K562 (cell line): ENCODE results near the gene UBL7. TPM values are rescaled to one million over a fixed set of nuclear protein-coding genes. Genes with fewer than 3 reads are reported as not detected.

Source experiments
- ATAC-seq: fragments of 200-7000 bp; cut with Tn5 transposase; 3 replicates; pipeline ENCODE4 v1.9.1; 2020; ENCODE audit warnings: moderate library complexity
- BruUV-seq: library from RNA; stranded (reverse); fragments of 400-500 nt; replicated peaks from 2 replicates; lab custom pipeline; 2021; lab: Mats Ljungman, UMichigan
- CTCF ChIA-PET: fragments of 300-600 bp; formaldehyde crosslinking; extraction: SDS; loops from one replicate; lab custom pipeline; 2021; ENCODE audit warnings: low intra/inter-chr PET ratio; lab: Yijun Ruan, JAX
- POLR2A ChIA-PET: fragments of 300-600, 350-650 bp; sonication (Branson Sonifier 250); formaldehyde crosslinking; extraction: SDS; loops from one replicate; lab custom pipeline; 2021; ENCODE audit warnings: antibody characterized with exemption, inconsistent platforms; lab: Yijun Ruan, JAX
- DNase-seq, 4 experiments: peaks; one replicate each; pipeline versions ENCODE4 v3.0.0 to v3.0.0-alpha.2; 2011 to 2018; ENCODE audit warnings: low spot score in 3 of 4, mixed read lengths in 3 of 4; ENCODE audit errors: extremely low read depth in 1 of 4
- FAIRE-seq: peaks from 2 replicates; lab custom pipeline; 2011; peaks lifted over from hg19 to GRCh38; lab: Jason Lieb, UNC
- H2AFZ ChIP-seq: 2 replicates; pipeline ENCODE4 v1.6.0; 2011; ENCODE audit warnings: low read depth, low read length, control low read depth, inconsistent platforms
- H3K27ac ChIP-seq: fragments of 200-600 bp; 3 replicates; pipeline ENCODE4 v1.8.0; 2011; ENCODE audit warnings: low read depth, mild to moderate bottlenecking, control low read depth, inconsistent platforms, low read length, moderate library complexity, mixed read lengths; ENCODE audit errors: extremely low read depth
- H3K27me3 ChIP-seq, 2 experiments: fragments of 300-600 bp in 1 of 2; 2 replicates in 1 of 2; 3 replicates in 1 of 2; pipeline versions ENCODE4 v1.6.0 to v1.8.0; 2011; ENCODE audit warnings: inconsistent platforms in 2 of 2, low read length in 2 of 2, mild to moderate bottlenecking in 1 of 2, mixed read lengths in 1 of 2, moderate library complexity in 1 of 2; ENCODE audit not compliant: control insufficient read depth in 2 of 2, insufficient read depth in 2 of 2
- H3K36me3 ChIP-seq: fragments of 300-600 bp; 3 replicates; pipeline ENCODE4 v1.8.0; 2011; ENCODE audit warnings: mild to moderate bottlenecking, low read length, inconsistent platforms; ENCODE audit not compliant: control insufficient read depth, insufficient read depth
- H3K4me1 ChIP-seq, 2 experiments: fragments of 200-600 bp in 1 of 2; replicated peaks in 1 of 2; 2 replicates in 1 of 2; 3 replicates in 1 of 2; pipeline versions ENCODE4 v1.5.1 to v1.8.0; 2011; ENCODE audit warnings: inconsistent platforms in 2 of 2, low read length in 2 of 2, mild to moderate bottlenecking in 1 of 2, mixed read lengths in 1 of 2, moderate library complexity in 1 of 2; ENCODE audit not compliant: control insufficient read depth in 2 of 2, insufficient read depth in 2 of 2
- H3K4me2 ChIP-seq: 2 replicates; pipeline ENCODE4 v1.6.1; 2011; ENCODE audit warnings: low read length, control low read depth, inconsistent platforms, mixed read lengths; ENCODE audit not compliant: insufficient read depth
- H3K4me3 ChIP-seq: fragments of 200-600 bp; sonication (generic), shearing (Covaris generic); 2 replicates; pipeline ENCODE4 v1.5.1; 2016; ENCODE audit warnings: control low read depth, inconsistent platforms
- H3K79me2 ChIP-seq: fragments of 200-600 bp; 3 replicates; pipeline ENCODE4 v1.8.0; 2011; ENCODE audit warnings: low read length, inconsistent platforms; ENCODE audit not compliant: control insufficient read depth, insufficient read depth
- H3K9ac ChIP-seq, 2 experiments: 2 replicates each; pipeline versions ENCODE4 v1.6.0 to v1.6.1; 2011; ENCODE audit warnings: low read depth in 2 of 2, low read length in 2 of 2, control low read depth in 1 of 2, inconsistent platforms in 1 of 2, mild to moderate bottlenecking in 1 of 2, mixed read lengths in 1 of 2; ENCODE audit not compliant: insufficient read depth in 1 of 2
- H3K9me1 ChIP-seq: one replicate; pipeline ENCODE4 v1.6.0; 2011; ENCODE audit warnings: inconsistent platforms, mild to moderate bottlenecking, low read length, moderate library complexity; ENCODE audit not compliant: control insufficient read depth, insufficient read depth
- H3K9me3 ChIP-seq: replicated peaks from 2 replicates; pipeline ENCODE4 v1.5.1; 2011; ENCODE audit warnings: low read depth, low read length, inconsistent platforms; ENCODE audit not compliant: control insufficient read depth, insufficient read depth
- H4K20me1 ChIP-seq: replicated peaks from 2 replicates; pipeline ENCODE4 v1.6.1; 2011; ENCODE audit warnings: low read length, inconsistent platforms, mixed read lengths; ENCODE audit not compliant: control insufficient read depth, insufficient read depth
- HNRNPH1 ChIP-seq: fragments of 200-400 bp; formaldehyde crosslinking; optimal IDR thresholded peaks from 2 replicates; pipeline ENCODE3; 2017; ENCODE audit warnings: low read depth, mild to moderate bottlenecking, low read length, moderate library complexity
- PCBP1 ChIP-seq: fragments of 200-400 bp; formaldehyde crosslinking; IDR thresholded peaks from 2 replicates; pipeline ENCODE4 v1.6.1; 2018; ENCODE audit warnings: mild to moderate bottlenecking, low read depth, low read length; ENCODE audit not compliant: poor library complexity, severe bottlenecking
- POLR2AphosphoS2 ChIP-seq: IDR thresholded peaks from 2 replicates; pipeline ENCODE4 v1.6.1; 2012; ENCODE audit warnings: low read length, improper control_type of control experiment
- POLR2B ChIP-seq: fragments of 450-650 bp; IDR thresholded peaks from 2 replicates; pipeline ENCODE4 v1.6.1; 2018; ENCODE audit warnings: low read depth; ENCODE audit not compliant: partially characterized antibody
- POLR2G ChIP-seq: fragments of 200-400 bp; formaldehyde crosslinking; IDR thresholded peaks from 2 replicates; pipeline ENCODE4 v1.6.1; 2017; ENCODE audit warnings: low read depth, mild to moderate bottlenecking, antibody characterized with exemption, low read length, moderate library complexity
- STAT5A ChIP-seq: IDR thresholded peaks from 2 replicates; pipeline ENCODE4 v1.6.1; 2012; ENCODE audit warnings: low read length, inconsistent platforms, borderline replicate concordance
- SUPT5H ChIP-seq: fragments of 450-650 bp; IDR thresholded peaks from 2 replicates; pipeline ENCODE4 v1.6.1; 2016
- ZNF263 ChIP-seq: sonication (generic); formaldehyde crosslinking; IDR thresholded peaks from 2 replicates; pipeline ENCODE4 v1.8.0; 2022; ENCODE audit warnings: mild to moderate bottlenecking, missing genetic modification reagents, borderline replicate concordance
- WGBS: fragments of 100-300 bp; shearing (Covaris generic); methylation state at CpG from one replicate; pipeline ENCODE4 v1.1.6; 2016; ENCODE audit warnings: low coverage, mixed read lengths; ENCODE audit not compliant: insufficient coverage; ENCODE audit errors: missing lambda C conversion rate; 5-methylcytosine and 5-hydroxymethylcytosine counted together
- in situ Hi-C: fragments of 300-500 bp; cut with MboI; formaldehyde crosslinking; loops from 4 replicates; pipeline ENCODE4 v1.15.0; 2018; ENCODE audit warnings: inconsistent platforms, mixed read lengths
- intact Hi-C: fragments of 100-400 bp; cut with micrococcal nuclease; formaldehyde crosslinking; loops from 2 replicates; pipeline ENCODE4 v1.14.2; 2022
- polyA plus RNA-seq, 8 experiments: library from polyadenylated mRNA; depleted of rRNA in 4 of 8; stranded (reverse) in 5 of 8; unstranded in 3 of 8; fragments of >200 nt; fragmentation: Nextera tagmentation in 2 of 8; fragmentation: Illumina TruSeq in 1 of 8; extraction: Ambion mirVana in 2 of 8; extraction: Trizol in 1 of 8; gene quantifications; 2 replicates each; pipeline versions ENCODE4 v1.2.1 to v1.2.3, GENCODE V29; 2011 to 2014; ENCODE audit warnings: inconsistent platforms in 1 of 8, missing spikeins in 1 of 8
- total RNA-seq, 7 experiments: library from RNA; depleted of rRNA in 6 of 7; stranded (reverse); fragments of >200 nt in 6 of 7; fragmentation: Illumina TruSeq in 2 of 7; extraction: Trizol in 2 of 7; gene quantifications; 2 replicates each; pipeline versions ENCODE4 v1.2.1 to v1.2.3, GENCODE V29; 2011 to 2021; ENCODE audit warnings: low replicate concordance in 1 of 7

The UBL7 gene
- total and polyA plus RNA-seq, 9 of the 15 experiments (the other 6 are each of a cell fraction or from before 2014, with no cell fraction given): 19.2 to 63.4 (median 44.9) TPM

DNA sequence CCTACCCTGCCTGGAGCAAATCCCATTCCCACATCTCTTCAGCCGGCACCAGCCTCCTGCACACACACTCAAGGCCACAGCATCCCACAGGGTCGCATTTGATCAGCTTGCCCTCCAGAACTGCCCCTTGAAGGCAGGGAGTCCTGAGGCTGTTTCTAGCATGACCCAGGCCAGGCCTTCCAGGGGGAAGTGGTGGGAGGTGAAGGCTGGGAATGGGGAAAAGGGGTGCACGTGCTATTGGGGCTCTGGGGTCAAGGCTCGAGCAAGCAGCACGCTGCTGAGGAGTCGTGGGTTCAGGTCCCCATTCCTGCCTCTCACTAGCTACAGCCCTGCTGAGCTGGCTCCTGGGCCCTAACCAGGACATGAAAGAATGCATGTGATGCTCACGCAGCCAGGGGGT lies 52.1 kb downstream of the UBL7 start:
- CTCF ChIA-PET: no interaction called here
- no peak overlapping the region for H2AFZ ChIP-seq
- no peaks in the 10 kb centered on the region for H3K9me3 ChIP-seq
- H3K4me2 ChIP-seq: no peak overlapping the region
- H3K27ac ChIP-seq: no peak overlapping the region
- H3K9ac ChIP-seq: peak overlapping the region in 1 of 2 experiments; percentile 24; a peak in 1 of 4 replicates
- POLR2A ChIA-PET: interaction anchor here (0.6 to 1.4 kb wide), 5 partner anchors 8 to 25 kb away, joined by 3 to 4 read pairs (median 3); no protein-coding TSS in a partner anchor
- WGBS: 64% methylated on average over 7 of the region's 7 CpGs
- H3K36me3 ChIP-seq: peaks cover 36% of the 10 kb centered on the region; the same call in 2 of the 3 replicates
- H3K4me3 ChIP-seq: no peak overlapping the region
- H3K79me2 ChIP-seq: no peaks in the 10 kb centered on the region
- DNase-seq (no peak), FAIRE-seq (no peak), ATAC-seq (no peak)
- no peaks in the 10 kb centered on the region for H3K27me3 ChIP-seq
- H3K4me1 ChIP-seq: peaks cover 31 to 45% of the 10 kb centered on the region in 2 experiments
- BruUV-seq: no TSS peak
- peaks cover 3% of the 10 kb centered on the region for H3K9me1 ChIP-seq
- H4K20me1 ChIP-seq: no peaks in the 10 kb centered on the region
- intact Hi-C loops: no loop called here
- no peak for TF ChIP-seq STAT5A
- 0 out of 2 replicates have a peak, but pooled peaks have one; percentile 25 for TF ChIP-seq POLR2G
- TF ChIP-seq SUPT5H: 0 out of 2 replicates have a peak, but pooled peaks have one; percentile 33
- 0 out of 2 replicates have a peak, but pooled peaks have one; percentile 37 for TF ChIP-seq POLR2AphosphoS2
- TF ChIP-seq HNRNPH1: no peak
- TF ChIP-seq POLR2B: peak; percentile 18
- in situ Hi-C loops: no loop called here

DNA sequence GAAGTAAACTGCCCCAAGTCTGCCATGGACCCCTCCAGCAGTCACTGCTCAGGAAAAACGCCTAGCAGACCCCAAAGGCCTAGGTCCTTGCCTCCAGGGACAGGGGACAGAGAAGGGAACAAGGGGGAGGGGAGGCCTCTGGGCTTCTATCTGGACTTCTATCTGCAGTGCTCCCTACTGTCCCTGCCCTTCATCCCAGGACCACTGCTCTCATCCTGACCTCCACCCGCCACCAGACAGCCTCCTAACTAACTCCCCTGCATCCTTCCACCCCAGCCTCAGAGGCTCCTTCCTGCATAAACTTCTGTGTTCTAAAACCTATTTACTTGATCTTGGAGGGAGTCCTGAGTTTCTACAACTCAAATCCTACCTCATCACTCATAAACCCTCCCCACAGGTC lies 52.6 kb downstream of the UBL7 start:
- intact Hi-C loops: no loop called here
- Histone ChIP-seq H3K4me2 (no peak overlapping the region), H3K36me3 (peaks cover 32% of the 10 kb centered on the region; the same call in 2 of the 3 replicates), H3K4me1 (peaks cover 35 to 49% of the 10 kb centered on the region in 2 experiments), H3K4me3 (no peak overlapping the region), H4K20me1 (no peaks in the 10 kb centered on the region), H3K79me2 (no peaks in the 10 kb centered on the region), H2AFZ (no peak overlapping the region), H3K9me1 (peaks cover 3% of the 10 kb centered on the region), H3K27me3 (no peaks in the 10 kb centered on the region), H3K27ac (no peak overlapping the region), H3K9ac (0 out of 4 replicates have a peak overlapping the region, but pooled peaks of 1 of the 2 experiments have one; percentile 24), H3K9me3 (no peaks in the 10 kb centered on the region)
- BruUV-seq: no TSS peak
- ATAC-seq: no peak
- ChIA-PET POLR2A (interaction anchor here (0.6 to 1.4 kb wide), 2 partner anchors 10 to 24 kb away, joined by 3 to 4 read pairs; no protein-coding TSS in a partner anchor), CTCF (no interaction called here)
- TF ChIP-seq PCBP1 (no peak), ZNF263 (CRISPR knock-in tag) (peak; percentile 70; the same call in 1 of the 2 replicates)
- no peak for DNase-seq
- in situ Hi-C loops: no loop called here
- no peak for FAIRE-seq
- 36% methylated on average over 2 of the region's 2 CpGs for WGBS
